Panc1 (cell line): ENCODE measurements around the gene MRGPRD. TPM values are rescaled to one million over a fixed set of nuclear protein-coding genes. Genes with fewer than 3 reads are reported as not detected.

ENCODE experiments used
- ATAC-seq: fragments of 200-7000 bp; cut with Tn5 transposase; 2 replicates; pipeline ENCODE4 v1.9.1; 2020; ENCODE audit warnings: mild to moderate bottlenecking, moderate library complexity
- BruUV-seq: library from RNA; stranded (reverse); fragments of 400-500 nt; replicated peaks from 2 replicates; lab custom pipeline; 2021; lab: Mats Ljungman, UMichigan
- CTCF ChIA-PET: fragments of 300-600 bp; sonication (Branson Sonifier 250); formaldehyde crosslinking; loops from one replicate; lab custom pipeline; 2022; ENCODE audit warnings: antibody characterized with exemption; lab: Charles Lee
- POLR2A ChIA-PET: fragments of 300-600 bp; sonication (Branson Sonifier 250); formaldehyde crosslinking; loops from one replicate; lab custom pipeline; 2022; ENCODE audit warnings: antibody characterized with exemption; lab: Charles Lee
- DNase-seq: peaks from one replicate; pipeline ENCODE4 v3.0.0-alpha.2; 2010; ENCODE audit warnings: low read depth, low spot score
- H3K27ac ChIP-seq: 2 replicates; pipeline ENCODE4 v1.5.1; 2011; ENCODE audit warnings: mild to moderate bottlenecking, low read length, inconsistent platforms
- H3K27me3 ChIP-seq: fragments of 200-500 bp; sonication (Bioruptor generic); 2 replicates; pipeline ENCODE4 v1.6.0; 2014; ENCODE audit warnings: low read length, inconsistent platforms; ENCODE audit not compliant: control insufficient read depth, insufficient read depth
- H3K36me3 ChIP-seq: fragments of 200-500 bp; sonication (Bioruptor generic); 2 replicates; pipeline ENCODE4 v1.5.1; 2014; ENCODE audit warnings: inconsistent platforms, mild to moderate bottlenecking, low read length, moderate library complexity; ENCODE audit not compliant: control insufficient read depth, insufficient read depth
- H3K4me1 ChIP-seq: 2 replicates; pipeline ENCODE4 v1.5.1; 2011; ENCODE audit warnings: inconsistent platforms, mild to moderate bottlenecking, low read length, moderate library complexity; ENCODE audit not compliant: control insufficient read depth, insufficient read depth
- H3K4me3 ChIP-seq, 2 experiments: 2 replicates each; pipeline ENCODE4 v1.5.1; 2011 to 2012; ENCODE audit warnings: low read depth in 2 of 2, low read length in 2 of 2, mild to moderate bottlenecking in 2 of 2, inconsistent platforms in 1 of 2, moderate library complexity in 1 of 2
- H3K9me3 ChIP-seq: fragments of 200-500 bp; sonication (Bioruptor generic); 2 replicates; pipeline ENCODE4 v1.5.1; 2014; ENCODE audit warnings: low read depth, mild to moderate bottlenecking, inconsistent platforms, low read length, moderate library complexity; ENCODE audit not compliant: control insufficient read depth, insufficient read depth
- POLR2AphosphoS5 ChIP-seq: IDR thresholded peaks from 2 replicates; pipeline ENCODE4 v1.6.1; 2012; ENCODE audit warnings: mild to moderate bottlenecking, low read depth, low read length, moderate library complexity
- REST ChIP-seq, 2 experiments: IDR thresholded peaks; 2 replicates each; pipeline ENCODE4 v1.6.1; 2011 to 2012; ENCODE audit warnings: low read depth in 2 of 2, control low read depth in 1 of 2, low read length in 1 of 2, mild to moderate bottlenecking in 1 of 2, moderate library complexity in 1 of 2; ENCODE audit not compliant: insufficient read depth in 1 of 2
- SIN3A ChIP-seq: IDR thresholded peaks from 2 replicates; pipeline ENCODE4 v1.6.1; 2012; ENCODE audit warnings: low read depth, mild to moderate bottlenecking, low read length, moderate library complexity, borderline replicate concordance; ENCODE audit not compliant: insufficient read depth
- TCF7L2 ChIP-seq: IDR thresholded peaks from 2 replicates; pipeline ENCODE4 v1.6.1; 2011; ENCODE audit warnings: mild to moderate bottlenecking, low read depth, low read length, inconsistent platforms
- in situ Hi-C: cut with HindIII; loops from 2 replicates; pipeline ENCODE4 v1.10.0; 2016; ENCODE audit warnings: low sequenced_read_pairs, low pct_unique_long_range_greater_than_20kb
- intact Hi-C: fragments of 100-400 bp; cut with micrococcal nuclease; formaldehyde crosslinking; loops from one replicate; pipeline ENCODE4 v1.10.0; 2022; ENCODE audit not compliant: unreplicated experiment
- total RNA-seq: library from RNA; stranded (reverse); gene quantifications from one replicate; pipeline ENCODE4 v1.2.1, GENCODE V29; 2021; ENCODE audit not compliant: unreplicated experiment
- TF ChIP-seq, protein P1 (sequence below): fragments of 450-650 bp; IDR thresholded peaks from 2 replicates; pipeline ENCODE4 v1.5.1; 2017; ENCODE audit warnings: mild to moderate bottlenecking

Gene MRGPRD
- total RNA-seq, 1 experiment from 2014 or later: not detected

DNA sequence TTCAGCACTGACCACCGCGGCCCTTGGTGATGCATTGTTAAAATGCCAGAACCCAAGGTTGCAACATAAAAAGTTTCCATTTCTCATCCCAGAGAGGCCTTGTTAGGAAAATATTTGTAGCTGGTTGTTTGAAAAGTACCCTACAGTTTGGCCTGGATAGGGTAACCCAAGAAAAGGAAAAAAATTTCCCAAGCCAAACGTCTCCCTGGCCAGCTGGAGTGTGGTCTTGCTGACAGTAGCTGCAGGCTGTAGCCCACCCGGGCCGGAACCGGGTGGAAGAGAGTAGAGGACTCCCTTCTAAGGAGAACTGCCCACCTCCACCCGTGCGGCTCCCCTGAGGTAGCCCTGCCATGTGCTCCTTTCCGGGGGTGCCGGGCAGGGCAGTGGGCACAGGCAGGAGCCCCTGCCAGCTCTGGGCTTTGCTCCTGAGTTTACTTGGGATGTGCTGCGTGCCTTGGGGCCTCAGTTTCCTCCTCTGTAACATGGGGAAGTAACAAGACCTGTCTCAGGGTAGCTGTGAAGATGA is 38.6 kb downstream of the MRGPRD start:
- no peak for TF ChIP-seq SIN3A
- no peak for TF ChIP-seq TCF7L2
- no peak for TF ChIP-seq REST (IDR thresholded peaks at IDR 0.05; ENCODE audit: insufficient read depth in 1 of 2, low read depth in 2 of 2, low read length in 1 of 2)
- TF ChIP-seq, protein P1, sequence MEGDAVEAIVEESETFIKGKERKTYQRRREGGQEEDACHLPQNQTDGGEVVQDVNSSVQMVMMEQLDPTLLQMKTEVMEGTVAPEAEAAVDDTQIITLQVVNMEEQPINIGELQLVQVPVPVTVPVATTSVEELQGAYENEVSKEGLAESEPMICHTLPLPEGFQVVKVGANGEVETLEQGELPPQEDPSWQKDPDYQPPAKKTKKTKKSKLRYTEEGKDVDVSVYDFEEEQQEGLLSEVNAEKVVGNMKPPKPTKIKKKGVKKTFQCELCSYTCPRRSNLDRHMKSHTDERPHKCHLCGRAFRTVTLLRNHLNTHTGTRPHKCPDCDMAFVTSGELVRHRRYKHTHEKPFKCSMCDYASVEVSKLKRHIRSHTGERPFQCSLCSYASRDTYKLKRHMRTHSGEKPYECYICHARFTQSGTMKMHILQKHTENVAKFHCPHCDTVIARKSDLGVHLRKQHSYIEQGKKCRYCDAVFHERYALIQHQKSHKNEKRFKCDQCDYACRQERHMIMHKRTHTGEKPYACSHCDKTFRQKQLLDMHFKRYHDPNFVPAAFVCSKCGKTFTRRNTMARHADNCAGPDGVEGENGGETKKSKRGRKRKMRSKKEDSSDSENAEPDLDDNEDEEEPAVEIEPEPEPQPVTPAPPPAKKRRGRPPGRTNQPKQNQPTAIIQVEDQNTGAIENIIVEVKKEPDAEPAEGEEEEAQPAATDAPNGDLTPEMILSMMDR: no peak
- TF ChIP-seq POLR2AphosphoS5: no peak
- ChIA-PET CTCF (no interaction called here), POLR2A (interaction anchor here (0.5 to 0.6 kb wide), 2 partner anchors 10 to 88 kb away, joined by 3 to 10 read pairs; no protein-coding TSS in a partner anchor)
- no peak overlapping the region for H3K27ac ChIP-seq
- in situ Hi-C loops: no loop called here
- DNase-seq (no peak), ATAC-seq (no peak)
- H3K27me3 ChIP-seq: no peaks in the 10 kb centered on the region
- intact Hi-C loops: no loop called here
- no peaks in the 10 kb centered on the region for H3K4me1 ChIP-seq
- no TSS peak for BruUV-seq
- no peaks in the 10 kb centered on the region for H3K9me3 ChIP-seq
- no peak overlapping the region for H3K4me3 ChIP-seq
- H3K36me3 ChIP-seq: no peaks in the 10 kb centered on the region

DNA sequence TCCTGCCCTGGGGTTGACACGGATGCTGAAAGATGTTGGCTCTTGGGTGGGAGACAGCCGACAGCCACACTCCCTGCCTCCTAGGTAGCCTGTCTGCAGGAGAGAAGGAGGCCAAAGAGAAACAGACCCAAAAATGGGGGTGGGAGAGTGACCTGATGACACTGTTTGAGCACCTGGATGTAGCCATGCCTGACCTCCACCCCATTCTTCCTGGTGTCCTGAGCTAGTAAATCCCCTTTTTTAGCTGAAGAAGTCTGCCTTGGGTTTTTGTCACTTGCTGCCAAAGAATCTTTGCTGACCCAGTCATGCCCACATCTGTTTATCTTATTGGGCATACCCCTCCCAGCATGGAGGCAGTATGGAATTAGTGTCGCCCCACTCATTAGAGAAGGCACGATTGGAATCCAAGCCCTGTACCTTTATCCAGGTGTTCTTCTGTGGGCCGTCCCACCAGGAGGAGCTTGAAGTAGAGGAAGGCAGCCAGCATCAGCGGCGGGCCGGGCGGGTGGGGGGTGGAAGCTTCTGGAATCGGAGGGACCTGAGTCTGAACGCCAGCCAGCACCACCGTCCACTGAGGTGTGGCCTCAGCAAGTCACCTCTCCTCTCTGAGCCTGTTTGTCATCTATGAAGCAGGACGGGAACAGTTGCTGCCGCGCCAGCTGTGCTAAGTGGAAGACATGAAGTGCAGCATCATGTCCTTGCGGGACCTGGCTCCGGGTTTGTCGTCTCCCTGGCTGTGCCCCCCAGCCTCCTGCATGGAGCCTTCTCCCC is 39.3 kb downstream of the MRGPRD start:
- ChIA-PET CTCF (no interaction called here), POLR2A (no interaction called here)
- Histone ChIP-seq H3K4me1 (no peaks in the 10 kb centered on the region), H3K36me3 (no peaks in the 10 kb centered on the region), H3K4me3 (no peak overlapping the region), H3K27ac (no peak overlapping the region), H3K9me3 (no peaks in the 10 kb centered on the region), H3K27me3 (no peaks in the 10 kb centered on the region)
- no TSS peak for BruUV-seq
- DNase-seq (no peak), ATAC-seq (no peak)
- TF ChIP-seq TCF7L2 (no peak), POLR2AphosphoS5 (no peak)
- TF ChIP-seq, protein P1: no peak
- in situ Hi-C loops: no loop called here
- intact Hi-C loops: no loop called here
